Ishikawa (cell line): Measurements from ENCODE around the gene MAD1L1.

Experiments used
- CEBPB ChIP-seq: IDR thresholded peaks from 2 replicates; pipeline ENCODE4 v1.6.1; 2012
- CREB1 ChIP-seq: IDR thresholded peaks from 2 replicates; pipeline ENCODE4 v1.6.1; 2012; ENCODE audit warnings: low read depth
- EGR1 ChIP-seq: IDR thresholded peaks from 2 replicates; pipeline ENCODE4 v1.6.1; 2012
- EP300 ChIP-seq: IDR thresholded peaks from 2 replicates; pipeline ENCODE4 v1.6.1; 2012; ENCODE audit warnings: borderline replicate concordance
- FOXM1 ChIP-seq: IDR thresholded peaks from 2 replicates; pipeline ENCODE4 v1.6.1; 2012; ENCODE audit warnings: low read depth, borderline replicate concordance
- NFIC ChIP-seq: IDR thresholded peaks from 2 replicates; pipeline ENCODE4 v1.6.1; 2012
- RAD21 ChIP-seq: IDR thresholded peaks from 2 replicates; pipeline ENCODE4 v1.6.1; 2012; ENCODE audit warnings: low read depth
- REST ChIP-seq: IDR thresholded peaks from 2 replicates; pipeline ENCODE4 v1.6.1; 2012; ENCODE audit warnings: low read depth, mild to moderate bottlenecking
- TAF1 ChIP-seq: IDR thresholded peaks from 2 replicates; pipeline ENCODE4 v1.6.1; 2012; ENCODE audit warnings: low read depth, mild to moderate bottlenecking
- TCF12 ChIP-seq: IDR thresholded peaks from 2 replicates; pipeline ENCODE4 v1.6.1; 2012; ENCODE audit warnings: low read depth
- TEAD4 ChIP-seq: IDR thresholded peaks from 2 replicates; pipeline ENCODE4 v1.6.1; 2012
- YY1 ChIP-seq: IDR thresholded peaks from 2 replicates; pipeline ENCODE4 v1.6.1; 2012; ENCODE audit warnings: low read depth
- ZBTB7A ChIP-seq: IDR thresholded peaks from 2 replicates; pipeline ENCODE4 v1.6.1; 2012; ENCODE audit warnings: low read depth
- TF ChIP-seq, protein P1 (sequence below): IDR thresholded peaks from 2 replicates; pipeline ENCODE4 v1.6.1; 2012
- TF ChIP-seq, protein P2 (sequence below): IDR thresholded peaks from 2 replicates; pipeline ENCODE4 v1.6.1; 2012

The MAD1L1 gene

GRCh38 chr7:1931951-1932270, 300.8 kb downstream of the MAD1L1 start:
- TF ChIP-seq, protein P1, sequence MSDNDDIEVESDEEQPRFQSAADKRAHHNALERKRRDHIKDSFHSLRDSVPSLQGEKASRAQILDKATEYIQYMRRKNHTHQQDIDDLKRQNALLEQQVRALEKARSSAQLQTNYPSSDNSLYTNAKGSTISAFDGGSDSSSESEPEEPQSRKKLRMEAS = no peak
- no peak for TF ChIP-seq TAF1
- TF ChIP-seq CEBPB = no peak
- no peak for TF ChIP-seq REST
- TF ChIP-seq NFIC = no peak
- TF ChIP-seq CREB1 = no peak
- TF ChIP-seq TCF12 = no peak
- TF ChIP-seq TEAD4 = no peak
- no peak for TF ChIP-seq EP300
- TF ChIP-seq RAD21 = no peak
- TF ChIP-seq, protein P2, sequence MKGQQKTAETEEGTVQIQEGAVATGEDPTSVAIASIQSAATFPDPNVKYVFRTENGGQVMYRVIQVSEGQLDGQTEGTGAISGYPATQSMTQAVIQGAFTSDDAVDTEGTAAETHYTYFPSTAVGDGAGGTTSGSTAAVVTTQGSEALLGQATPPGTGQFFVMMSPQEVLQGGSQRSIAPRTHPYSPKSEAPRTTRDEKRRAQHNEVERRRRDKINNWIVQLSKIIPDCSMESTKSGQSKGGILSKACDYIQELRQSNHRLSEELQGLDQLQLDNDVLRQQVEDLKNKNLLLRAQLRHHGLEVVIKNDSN = no peak
- TF ChIP-seq ZBTB7A = no peak
- no peak for TF ChIP-seq EGR1
- TF ChIP-seq YY1 = no peak
- no peak for TF ChIP-seq FOXM1

DNA sequence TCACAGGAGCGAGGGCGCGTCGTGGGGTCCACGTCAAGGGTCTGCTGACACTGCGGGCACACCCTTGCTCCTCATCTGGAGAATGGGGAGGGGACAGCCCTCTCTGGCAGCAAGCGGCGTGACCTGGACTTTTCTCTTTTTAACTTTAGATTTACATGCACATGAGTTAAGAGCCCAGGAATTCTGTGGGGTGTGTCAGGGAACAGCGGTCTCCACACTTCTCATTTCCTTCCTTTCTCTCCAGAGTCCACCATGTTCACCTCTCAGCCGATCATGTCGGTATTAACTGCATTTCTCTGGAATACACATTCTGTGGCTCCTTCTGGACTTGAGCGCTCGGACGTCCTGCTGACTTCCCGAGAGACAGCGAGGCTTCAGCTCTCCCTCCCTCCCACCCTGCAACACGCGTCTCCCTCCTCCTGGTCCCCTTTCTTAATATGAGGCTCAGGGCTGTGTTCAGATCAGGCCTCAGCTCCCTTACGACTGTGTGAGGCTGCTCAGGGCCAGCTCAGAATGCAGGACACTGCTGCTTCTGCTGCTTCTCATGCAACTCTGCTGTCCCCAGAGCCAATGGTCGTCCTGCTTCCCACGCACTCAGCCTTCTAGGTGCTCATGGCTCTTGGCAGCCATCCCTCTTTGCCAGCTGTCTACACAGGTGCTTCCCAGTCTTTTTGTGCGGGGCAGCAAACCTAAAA, 301.3 kb downstream of the MAD1L1 start:
- TF ChIP-seq REST (no peak), CREB1 (no peak), TCF12 (no peak), EP300 (no peak)
- TF ChIP-seq, protein P1 = no peak

DNA sequence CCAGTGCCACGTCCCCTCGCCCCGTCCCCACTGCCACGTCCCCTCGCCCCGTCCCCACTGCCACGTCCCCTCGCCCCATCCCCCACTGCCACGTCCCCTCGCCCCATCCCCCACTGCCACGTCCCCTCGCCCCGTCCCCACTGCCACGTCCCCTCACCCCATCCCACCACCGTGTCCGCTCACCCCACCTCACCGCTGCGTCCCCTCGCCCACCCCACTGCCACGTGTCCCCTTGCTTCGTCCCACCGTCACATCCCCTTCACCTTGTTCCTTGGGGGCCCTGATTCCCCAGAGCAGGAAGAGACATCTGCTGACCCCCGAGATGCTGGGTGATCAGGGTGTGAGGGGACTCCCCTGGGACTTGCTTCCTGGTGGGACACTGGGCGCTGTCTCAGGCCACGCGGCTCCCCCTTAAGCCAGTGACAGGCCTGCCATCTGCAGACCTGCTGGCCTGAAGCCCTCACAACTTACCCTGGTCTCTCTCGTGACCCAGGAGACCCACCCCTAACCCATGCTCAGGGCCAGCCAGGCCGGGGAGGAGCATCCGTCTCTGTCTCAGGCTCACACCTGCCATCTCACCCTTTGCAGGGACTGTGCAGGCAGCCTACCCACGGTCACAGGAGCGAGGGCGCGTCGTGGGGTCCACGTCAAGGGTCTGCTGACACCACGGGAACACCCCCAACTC, 302.2 kb downstream of the MAD1L1 start:
- TF ChIP-seq FOXM1 = no peak
- TF ChIP-seq EP300 = no peak
- no peak for TF ChIP-seq RAD21
- TF ChIP-seq TAF1 = no peak
- TF ChIP-seq, protein P2 = no peak
- TF ChIP-seq CREB1 = no peak
- TF ChIP-seq CEBPB = no peak
- no peak for TF ChIP-seq TCF12
- TF ChIP-seq EGR1 = no peak
- TF ChIP-seq YY1 = no peak
- TF ChIP-seq NFIC = no peak

DNA sequence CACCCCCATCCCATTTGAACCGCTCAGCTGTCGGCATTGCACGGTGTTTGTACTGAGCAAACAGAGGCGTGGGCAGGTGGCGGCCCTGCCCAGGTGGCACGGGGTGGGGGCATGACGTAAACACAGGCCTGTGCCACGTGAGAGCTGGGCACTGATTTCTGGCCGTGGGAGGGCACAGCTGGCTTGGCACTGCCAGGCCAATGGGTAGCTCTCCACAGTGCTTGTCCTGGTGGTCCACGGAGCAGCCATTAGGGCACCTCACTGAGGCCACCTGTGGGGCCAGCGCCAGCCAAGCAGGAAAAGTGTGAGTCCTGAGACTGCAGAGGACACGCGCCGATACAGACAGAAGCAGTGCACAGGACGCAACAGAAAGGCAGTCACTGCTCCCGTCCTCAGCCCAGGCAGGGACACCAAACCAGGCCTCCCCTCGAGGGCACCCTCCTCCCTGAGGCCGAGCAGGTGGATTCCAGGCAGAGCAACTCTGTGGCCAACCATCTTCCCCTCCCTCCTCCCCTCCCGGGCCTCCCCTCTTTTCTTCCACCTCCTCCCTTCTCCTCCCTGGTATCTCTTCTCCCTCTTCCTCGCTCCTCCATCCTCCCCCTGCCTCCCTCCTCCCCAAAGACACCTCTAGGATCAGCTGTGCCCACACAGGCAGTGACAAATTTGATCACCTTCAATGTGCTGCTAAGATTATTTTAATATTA, 303.9 kb downstream of the MAD1L1 start:
- TF ChIP-seq RAD21 (no peak), EP300 (no peak), FOXM1 (no peak), REST (no peak), TAF1 (no peak), EGR1 (no peak), CEBPB (no peak), ZBTB7A (no peak), TCF12 (no peak), CREB1 (no peak), TEAD4 (no peak), YY1 (no peak), NFIC (no peak)
- TF ChIP-seq, protein P2 = no peak
- TF ChIP-seq, protein P1 = no peak
